Neural progenitor cell (in vitro differentiated cells): ENCODE measurements around the gene RAD51D.

Source experiments
- CTCF ChIP-seq: fragments of 200-600 bp; sonication (generic); IDR thresholded peaks from 2 replicates; pipeline ENCODE4 v1.5.1; 2017; ENCODE audit warnings: antibody characterized with exemption, mild to moderate bottlenecking
- EZH2 ChIP-seq: fragments of 200-600 bp; sonication (generic); IDR thresholded peaks from 2 replicates; pipeline ENCODE4 v1.6.1; 2017; ENCODE audit warnings: antibody characterized with exemption, mild to moderate bottlenecking, moderate library complexity
- EZH2phosphoT487 ChIP-seq: fragments of 200-600 bp; sonication (generic); IDR thresholded peaks from 2 replicates; pipeline ENCODE4 v1.6.1; 2017; ENCODE audit warnings: antibody characterized with exemption

GRCh38 chr17:35073183-35073790 is 46.4 kb downstream of the RAD51D start:
- TF ChIP-seq EZH2 (no peak), CTCF (no peak), EZH2phosphoT487 (no peak)
